IMR-90 (cell line): ENCODE data around the gene SYTL1. TPM values are rescaled to one million over a fixed set of nuclear protein-coding genes. Genes with fewer than 3 reads are reported as not detected.

Experiments used
- ATAC-seq: fragments of 200-7000 bp; cut with Tn5 transposase; 2 replicates; pipeline ENCODE4 v1.9.1; 2020; ENCODE audit warnings: low read depth, mild to moderate bottlenecking, moderate library complexity
- BruUV-seq: library from RNA; stranded (reverse); fragments of 400-500 nt; replicated peaks from 2 replicates; lab custom pipeline; 2021; lab: Mats Ljungman, UMichigan
- CTCF ChIA-PET: fragments of 300-600 bp; formaldehyde crosslinking; extraction: SDS; loops from one replicate; lab custom pipeline; 2021; ENCODE audit warnings: antibody characterized with exemption; lab: Yijun Ruan, JAX
- POLR2A ChIA-PET: fragments of 300-600 bp; sonication (Branson Sonifier 250); formaldehyde crosslinking; loops from one replicate; lab custom pipeline; 2022; ENCODE audit warnings: antibody characterized with exemption; ENCODE audit not compliant: unreplicated experiment; lab: Charles Lee
- DNase-seq: peaks from one replicate; pipeline ENCODE4 v3.0.0; 2013
- H2AFZ ChIP-seq: replicated peaks from 2 replicates; pipeline ENCODE3; 2013; ENCODE audit warnings: low read length, mild to moderate bottlenecking; ENCODE audit not compliant: poor library complexity
- H2AK5ac ChIP-seq: 2 replicates; pipeline ENCODE4 v1.6.1; 2013; ENCODE audit warnings: low read depth, low read length, inconsistent platforms
- H2AK9ac ChIP-seq: replicated peaks from 2 replicates; pipeline ENCODE3; 2013; ENCODE audit warnings: mild to moderate bottlenecking, low read depth, low read length, moderate library complexity; ENCODE audit not compliant: poor library complexity
- H2BK120ac ChIP-seq: 2 replicates; pipeline ENCODE4 v1.6.1; 2013; ENCODE audit warnings: low read depth, low read length, inconsistent platforms
- H2BK15ac ChIP-seq: 3 replicates; pipeline ENCODE4 v1.6.1; 2013; ENCODE audit warnings: low read depth, low read length, inconsistent platforms
- H2BK20ac ChIP-seq: 2 replicates; pipeline ENCODE4 v1.6.1; 2013; ENCODE audit warnings: low read depth, mild to moderate bottlenecking, inconsistent platforms, low read length, moderate library complexity
- H2BK5ac ChIP-seq: 2 replicates; pipeline ENCODE4 v1.6.1; 2013; ENCODE audit warnings: mild to moderate bottlenecking, low read depth, low read length, inconsistent platforms; ENCODE audit not compliant: poor library complexity, severe bottlenecking
- H3K14ac ChIP-seq: replicated peaks from 2 replicates; pipeline ENCODE4 v1.6.1; 2013; ENCODE audit warnings: low read depth, low read length, inconsistent platforms
- H3K18ac ChIP-seq: 2 replicates; pipeline ENCODE4 v1.6.1; 2013; ENCODE audit warnings: low read depth, low read length, control low read depth
- H3K23ac ChIP-seq: 2 replicates; pipeline ENCODE4 v1.6.1; 2013; ENCODE audit warnings: low read depth, low read length, inconsistent platforms
- H3K27ac ChIP-seq: 2 replicates; pipeline ENCODE4 v1.5.1; 2013; ENCODE audit warnings: mild to moderate bottlenecking, control low read depth, low read length; ENCODE audit not compliant: insufficient read depth
- H3K27me3 ChIP-seq: 2 replicates; pipeline ENCODE4 v1.6.1; 2013; ENCODE audit warnings: low read length; ENCODE audit not compliant: control insufficient read depth, insufficient read depth
- H3K36me3 ChIP-seq: 2 replicates; pipeline ENCODE4 v1.6.1; 2013; ENCODE audit warnings: low read length, mixed read lengths; ENCODE audit not compliant: control insufficient read depth, insufficient read depth
- H3K4ac ChIP-seq: 2 replicates; pipeline ENCODE4 v1.6.1; 2013; ENCODE audit warnings: low read depth, low read length, inconsistent platforms
- H3K4me1 ChIP-seq: 2 replicates; pipeline ENCODE4 v1.6.1; 2013; ENCODE audit warnings: low read length, mixed read lengths; ENCODE audit not compliant: control insufficient read depth, insufficient read depth
- H3K4me2 ChIP-seq: 2 replicates; pipeline ENCODE4 v1.6.1; 2013; ENCODE audit warnings: low read depth, mild to moderate bottlenecking, control low read depth, low read length, moderate library complexity
- H3K4me3 ChIP-seq: 2 replicates; pipeline ENCODE4 v1.5.1; 2013; ENCODE audit warnings: low read depth, mild to moderate bottlenecking, control low read depth, low read length, moderate library complexity; ENCODE audit not compliant: insufficient read depth
- H3K56ac ChIP-seq: 2 replicates; pipeline ENCODE4 v1.6.1; 2013; ENCODE audit warnings: low read length, inconsistent platforms; ENCODE audit not compliant: insufficient read depth; ENCODE audit errors: extremely low read depth
- H3K79me1 ChIP-seq, 2 experiments: 2 replicates each; pipeline ENCODE4 v1.6.1; 2013; ENCODE audit warnings: low read length in 2 of 2, inconsistent platforms in 1 of 2, low read depth in 1 of 2
- H3K9ac ChIP-seq: 2 replicates; pipeline ENCODE4 v1.6.1; 2013; ENCODE audit warnings: low read depth, low read length, control low read depth
- H3K9me1 ChIP-seq: 2 replicates; pipeline ENCODE4 v1.6.1; 2013; ENCODE audit warnings: low read length, inconsistent platforms; ENCODE audit not compliant: insufficient read depth
- H3K9me3 ChIP-seq: 2 replicates; pipeline ENCODE4 v1.6.1; 2013; ENCODE audit warnings: low read length; ENCODE audit not compliant: control insufficient read depth, insufficient read depth
- H4K20me1 ChIP-seq: 2 replicates; pipeline ENCODE4 v1.6.1; 2013; ENCODE audit warnings: low read length, inconsistent platforms; ENCODE audit not compliant: insufficient read depth
- H4K5ac ChIP-seq: 2 replicates; pipeline ENCODE4 v1.6.1; 2013; ENCODE audit warnings: mild to moderate bottlenecking, low read depth, low read length, control low read depth
- H4K8ac ChIP-seq, 2 experiments: 2 replicates each; pipeline ENCODE4 v1.6.1; 2013; ENCODE audit warnings: low read depth in 2 of 2, low read length in 2 of 2, control low read depth in 1 of 2, inconsistent platforms in 1 of 2
- H4K91ac ChIP-seq: 2 replicates; pipeline ENCODE4 v1.6.1; 2013; ENCODE audit warnings: low read depth, low read length, inconsistent platforms; ENCODE audit not compliant: insufficient read depth
- POLR2A ChIP-seq: IDR thresholded peaks from 2 replicates; pipeline ENCODE4 v1.6.1; 2012; ENCODE audit warnings: mild to moderate bottlenecking, low read depth, low read length
- RCOR1 ChIP-seq: IDR thresholded peaks from 2 replicates; pipeline ENCODE4 v1.6.1; 2012; ENCODE audit warnings: mild to moderate bottlenecking, low read length, improper control_type of control experiment; ENCODE audit not compliant: insufficient replicate concordance
- RFX5 ChIP-seq: IDR thresholded peaks from 2 replicates; pipeline ENCODE4 v1.8.0; 2012; ENCODE audit warnings: low read depth, mild to moderate bottlenecking, low read length, moderate library complexity
- WGBS, 2 experiments: methylation state at CpG; one replicate each; pipeline versions ENCODE4 v1.1.5 to v1.1.7; 2013; ENCODE audit warnings: missing lambda C conversion rate in 2 of 2; ENCODE audit not compliant: insufficient read length in 1 of 2; ENCODE audit errors: extremely low coverage in 2 of 2; 5-methylcytosine and 5-hydroxymethylcytosine counted together
- dilution Hi-C: fragments of 300-500 bp; cut with HindIII; formaldehyde crosslinking; loops from one replicate; pipeline ENCODE4 v1.14.3; 2018; ENCODE audit warnings: low sequenced_read_pairs; ENCODE audit not compliant: unreplicated experiment
- in situ Hi-C: fragments of 300-500 bp; cut with MboI; formaldehyde crosslinking; loops from 3 replicates; pipeline ENCODE4 v1.14.3; 2019; ENCODE audit warnings: low sequenced_read_pairs, inconsistent platforms, mixed read lengths
- intact Hi-C: fragments of 100-400 bp; cut with micrococcal nuclease; formaldehyde crosslinking; loops from 2 replicates; pipeline ENCODE4 v1.10.0; 2022
- polyA plus RNA-seq, 3 experiments: library from polyadenylated mRNA; depleted of rRNA; stranded (reverse); fragments of >200 nt; gene quantifications; 2 replicates each; pipeline ENCODE4 v1.2.3, GENCODE V29; 2012; ENCODE audit warnings: low replicate concordance in 1 of 3
- total RNA-seq: library from RNA; depleted of rRNA; stranded (reverse); fragments of >200 nt; gene quantifications from 2 replicates; pipeline ENCODE4 v1.2.3, GENCODE V29; 2012

The SYTL1 gene
- total and polyA plus RNA-seq, 2 of the 4 experiments (the other 2 are of a cell fraction): 0.18 to 1.0 TPM

DNA sequence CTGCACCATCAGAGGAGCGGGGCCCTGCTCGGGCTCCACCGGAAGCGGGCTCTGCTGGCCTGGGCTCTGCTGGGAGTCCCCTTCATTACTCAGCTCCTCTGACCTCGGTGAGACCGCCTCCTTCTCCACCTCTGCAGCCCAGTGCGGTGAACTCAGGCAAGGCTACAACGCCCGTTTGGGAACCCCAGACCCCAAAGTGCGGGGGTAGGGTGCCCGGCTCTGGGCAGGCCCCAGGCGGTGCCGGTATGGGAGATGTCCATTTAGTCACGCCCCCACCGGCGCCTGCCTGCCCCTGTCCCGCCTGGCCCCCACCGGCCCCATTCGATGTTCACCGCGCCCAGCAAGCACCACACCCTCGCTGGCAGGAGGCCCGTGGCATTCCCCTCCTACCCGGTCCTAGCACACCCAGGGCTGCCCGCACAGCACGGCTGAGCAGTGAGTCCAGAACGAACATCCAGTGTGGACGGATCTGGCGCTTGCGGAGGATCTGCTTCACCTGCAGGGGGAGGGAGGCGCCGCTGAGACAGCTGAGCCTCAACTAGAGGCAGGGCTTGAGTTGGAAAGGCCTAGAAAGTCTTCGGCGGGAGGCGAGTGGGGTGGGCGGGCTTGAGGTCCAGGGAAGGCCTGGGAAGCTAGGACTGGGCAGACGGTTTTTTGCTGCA lies 14.9 kb downstream of the SYTL1 start:
- BruUV-seq: no TSS peak
- no peak overlapping the region for H2AFZ ChIP-seq
- no peaks in the 10 kb centered on the region for H3K79me1 ChIP-seq
- no peak overlapping the region for H4K91ac ChIP-seq
- H3K4me3 ChIP-seq: no peak overlapping the region
- no peak overlapping the region for H3K4me2 ChIP-seq
- H4K8ac ChIP-seq: no peak overlapping the region
- ChIA-PET CTCF (interaction anchor here (0.5 to 1.6 kb wide), 3 partner anchors 31 to 769 kb away, joined by 3 to 6 read pairs (median 3); no protein-coding TSS in a partner anchor), POLR2A (no interaction called here)
- intact Hi-C loops (loop anchor here (1.0 kb wide), 1 partner anchor 39 kb away; no protein-coding TSS in a partner anchor), in situ Hi-C loops (no loop called here), dilution Hi-C loops (no loop called here)
- no peak overlapping the region for H3K23ac ChIP-seq
- WGBS, 2 experiments: 82% methylated on average over 22 of the region's 37 CpGs; no CpG with 5 or more reads in 1 of the 2 experiments
- no peak overlapping the region for H2BK120ac ChIP-seq
- no peaks in the 10 kb centered on the region for H3K9me1 ChIP-seq
- no peak overlapping the region for H2BK20ac ChIP-seq
- H3K9ac ChIP-seq: no peak overlapping the region
- no peaks in the 10 kb centered on the region for H3K9me3 ChIP-seq
- no peaks in the 10 kb centered on the region for H3K27me3 ChIP-seq
- no peak overlapping the region for H2AK5ac ChIP-seq
- H4K5ac ChIP-seq: no peak overlapping the region
- H3K14ac ChIP-seq: no peak overlapping the region
- no peak overlapping the region for H3K27ac ChIP-seq
- H3K36me3 ChIP-seq: peaks cover 35% of the 10 kb centered on the region
- no peak overlapping the region for H2BK5ac ChIP-seq
- H3K56ac ChIP-seq: no peak overlapping the region
- no peak for ATAC-seq
- H3K18ac ChIP-seq: no peak overlapping the region
- no peak for DNase-seq
- H4K20me1 ChIP-seq: no peaks in the 10 kb centered on the region
- H3K4ac ChIP-seq: no peak overlapping the region
- TF ChIP-seq POLR2A (no peak), RCOR1 (no peak), RFX5 (no peak)
- H2BK15ac ChIP-seq: no peak overlapping the region
- H3K4me1 ChIP-seq: no peaks in the 10 kb centered on the region
- no peak overlapping the region for H2AK9ac ChIP-seq
